ENCODE data around the gene ATXN7L1.
A peak's percentile ranks its signal among the peaks of the same experiment; 100 is the strongest.

ATXN7L1 gene

GRCh38 chr7:105693576-105693975, 182.8 kb downstream of the ATXN7L1 start:
- no peak for DNase-seq

GRCh38 chr7:105691680-105692564, 184.5 kb downstream of the ATXN7L1 start:
- DNase-seq = peak; percentile 48

GRCh38 chr7:105691082-105691679, 185.2 kb downstream of the ATXN7L1 start:
- DNase-seq = peak; percentile 57

DNA sequence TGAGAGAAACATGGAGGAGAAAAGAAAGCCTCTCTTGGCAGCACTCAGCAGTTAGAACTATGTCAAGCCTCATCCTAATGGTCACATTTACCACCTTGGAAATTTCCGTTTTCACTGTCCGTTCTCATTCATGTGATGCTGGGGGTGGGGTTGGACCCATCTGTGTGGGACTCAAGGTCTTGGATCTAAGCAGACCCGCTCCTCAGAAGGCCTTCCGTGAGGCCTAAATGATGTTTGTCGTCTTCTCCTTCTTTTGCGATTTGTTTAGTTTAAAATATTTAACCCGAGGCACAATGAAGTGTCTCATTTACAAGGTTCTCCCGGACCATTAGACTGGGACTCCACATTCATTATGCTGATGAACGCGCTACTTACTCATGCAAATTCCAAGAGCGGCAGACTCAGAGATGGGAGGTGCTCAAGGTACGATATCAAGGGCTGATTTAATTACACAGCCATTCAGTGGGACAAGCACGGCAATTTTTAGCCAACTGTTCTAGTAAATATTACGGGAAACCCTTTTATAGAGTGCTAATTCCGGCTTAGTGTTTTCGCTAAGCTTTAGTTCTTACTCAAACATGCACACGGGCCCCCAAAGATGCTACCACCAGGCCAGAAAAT, 186.0 kb downstream of the ATXN7L1 start:
- no peak for DNase-seq

GRCh38 chr7:105689067-105689819, 187.2 kb downstream of the ATXN7L1 start:
- no peak for DNase-seq

DNA sequence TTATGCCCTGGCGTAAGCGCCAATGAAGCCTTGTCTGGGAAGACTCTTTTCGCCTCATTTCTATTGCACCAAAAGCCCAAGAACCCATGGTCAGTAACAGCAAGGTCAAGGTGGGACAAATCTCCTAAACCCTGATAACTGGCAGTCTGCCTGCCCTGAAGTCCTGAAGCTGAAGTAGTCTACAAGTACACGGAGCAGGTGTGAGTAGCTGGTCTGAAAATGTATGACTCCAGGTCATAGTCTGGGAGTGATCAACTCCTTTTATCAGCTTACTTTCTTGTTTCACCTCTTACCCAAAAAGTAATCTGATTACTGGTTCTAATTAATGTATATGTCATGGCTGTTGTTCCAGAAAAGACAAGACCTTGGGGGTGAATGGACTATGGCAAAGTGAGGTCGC, 187.8 kb downstream of the ATXN7L1 start:
- DNase-seq = no peak

- no peak for DNase-seq
Measured at GRCh38 chr7:105685161-105685560, 191.2 kb downstream of the ATXN7L1 start.

- DNase-seq = no peak
Measured at GRCh38 chr7:105682341-105683060, 193.9 kb downstream of the ATXN7L1 start.

DNA sequence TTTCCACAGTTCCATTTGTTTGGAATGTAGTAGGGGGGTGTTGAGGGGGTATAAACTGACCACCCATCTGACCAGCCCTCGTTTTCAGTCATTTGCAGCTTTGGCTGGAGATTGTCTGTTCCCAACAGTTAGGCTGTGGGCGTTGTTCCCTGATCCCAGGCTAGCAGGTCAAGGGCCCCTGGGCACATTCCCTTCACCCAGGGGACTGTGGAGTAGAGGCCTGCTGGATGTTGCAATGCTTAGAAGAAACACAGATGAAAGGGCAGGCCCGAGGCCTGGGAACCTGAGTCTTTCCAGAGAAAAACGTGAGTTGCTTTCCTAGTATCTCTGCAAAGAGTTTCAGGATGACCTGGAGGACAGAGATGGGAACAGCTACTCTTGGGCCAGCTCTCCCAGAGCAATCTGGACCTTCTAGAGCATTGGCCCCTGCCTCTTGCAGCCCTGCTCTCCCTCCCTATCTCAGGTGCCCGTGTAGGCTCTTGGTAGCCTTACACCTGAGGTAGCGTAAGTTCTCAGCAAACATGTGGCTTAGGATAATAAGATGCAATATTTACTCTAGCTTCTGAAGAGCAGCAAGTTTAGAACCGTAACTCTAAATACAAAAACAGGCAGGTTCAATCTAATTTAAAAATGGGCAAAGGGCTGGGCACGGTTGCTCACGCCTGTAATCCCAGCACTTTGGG, 195.8 kb downstream of the ATXN7L1 start:
- no peak for DNase-seq

DNA sequence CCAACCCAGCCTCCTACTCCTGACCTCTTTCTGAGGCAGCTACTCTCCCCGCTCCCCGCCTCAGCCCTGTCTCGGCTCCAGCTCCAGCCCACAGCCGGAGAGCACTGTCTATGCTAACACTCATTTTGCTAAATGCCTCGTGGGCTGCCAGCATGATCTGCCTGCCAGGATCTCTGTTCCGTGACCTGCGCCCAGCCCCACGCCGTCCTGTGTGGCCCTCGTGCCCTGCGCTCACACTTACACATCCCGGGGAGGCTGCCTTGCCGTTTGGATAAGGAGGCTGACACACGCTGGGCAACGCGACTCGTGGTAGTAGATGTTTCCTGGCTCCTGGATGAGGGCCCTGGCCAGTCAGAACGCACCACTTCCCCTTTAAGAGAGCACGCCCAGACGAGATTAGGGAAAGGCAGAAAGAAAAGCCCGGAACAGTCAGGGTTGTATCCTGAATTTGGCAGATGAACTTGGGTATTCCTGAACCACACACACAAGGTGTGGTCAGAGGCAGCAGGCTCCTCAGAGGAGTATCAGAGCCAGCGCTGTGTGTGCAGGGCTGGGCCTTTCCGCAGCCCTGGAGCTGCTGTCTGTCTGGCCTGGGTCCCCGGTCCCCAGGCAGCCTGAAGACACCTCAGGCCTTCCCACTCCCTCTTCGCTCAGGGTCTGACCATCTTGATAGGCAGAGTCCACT, 197.4 kb downstream of the ATXN7L1 start:
- DNase-seq = peak; percentile 58

GRCh38 chr7:105677817-105678573, 198.4 kb downstream of the ATXN7L1 start:
- peak; percentile 65 for DNase-seq

- no peak for DNase-seq
Measured at GRCh38 chr7:105677410-105677730, 199.0 kb downstream of the ATXN7L1 start.

DNA sequence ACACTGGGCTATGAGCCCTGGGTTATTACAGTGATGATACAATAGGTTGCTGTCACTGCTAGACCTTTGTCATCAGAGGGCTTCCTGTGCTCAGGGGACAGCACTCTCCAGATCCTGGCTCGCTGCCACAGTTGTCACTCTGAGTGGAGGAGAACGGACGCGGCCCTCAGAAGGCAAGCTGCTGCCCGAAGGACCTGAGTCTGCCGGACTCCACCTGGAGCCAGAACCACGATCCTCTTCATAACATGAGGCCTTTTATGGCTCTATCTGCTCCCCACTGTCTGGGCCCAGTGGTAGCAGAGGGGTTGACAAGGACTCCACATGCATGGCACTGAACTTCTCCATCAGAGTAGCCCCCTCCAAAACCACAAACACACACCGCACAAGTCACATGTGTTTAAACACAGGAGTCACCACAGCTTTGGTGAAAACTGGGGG, 200.4 kb downstream of the ATXN7L1 start:
- peak; percentile 67 for DNase-seq

GRCh38 chr7:105674200-105674920, 202.0 kb downstream of the ATXN7L1 start:
- DNase-seq = peak; percentile 31

DNA sequence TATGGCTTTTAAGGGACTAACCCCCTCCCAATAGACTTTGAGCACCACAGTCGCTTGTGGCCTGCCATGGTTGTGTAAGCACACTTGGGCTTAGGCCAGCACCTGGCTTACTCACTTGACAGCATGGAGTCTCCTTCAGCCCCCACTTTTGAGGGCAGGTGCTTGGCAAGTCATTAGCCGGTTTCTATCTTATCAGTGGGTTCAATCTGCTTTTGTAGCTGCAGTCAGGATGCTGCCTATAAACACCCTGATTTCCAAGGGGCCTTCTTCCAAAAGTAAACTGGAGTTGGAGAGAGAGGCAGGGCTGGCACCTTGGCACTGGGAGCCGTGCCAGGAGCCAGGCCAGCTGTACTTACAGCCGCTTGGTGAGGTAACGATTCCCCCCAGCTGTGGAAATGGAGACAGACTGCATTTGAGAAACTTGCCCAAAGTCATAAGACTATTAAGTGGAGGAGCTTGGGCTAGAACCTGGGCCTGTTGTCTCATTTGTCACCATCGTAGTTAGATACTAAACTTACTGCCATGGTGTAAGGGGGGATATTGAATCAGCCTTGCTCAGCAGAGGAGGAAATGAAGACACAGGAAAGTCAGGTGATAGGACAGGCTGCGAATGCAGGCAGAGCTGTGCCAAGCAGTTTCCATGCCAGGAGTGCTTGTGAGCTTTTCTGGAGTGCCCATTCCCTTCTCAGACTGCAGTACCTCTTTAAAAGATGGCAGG, 202.9 kb downstream of the ATXN7L1 start:
- DNase-seq = no peak

DNA sequence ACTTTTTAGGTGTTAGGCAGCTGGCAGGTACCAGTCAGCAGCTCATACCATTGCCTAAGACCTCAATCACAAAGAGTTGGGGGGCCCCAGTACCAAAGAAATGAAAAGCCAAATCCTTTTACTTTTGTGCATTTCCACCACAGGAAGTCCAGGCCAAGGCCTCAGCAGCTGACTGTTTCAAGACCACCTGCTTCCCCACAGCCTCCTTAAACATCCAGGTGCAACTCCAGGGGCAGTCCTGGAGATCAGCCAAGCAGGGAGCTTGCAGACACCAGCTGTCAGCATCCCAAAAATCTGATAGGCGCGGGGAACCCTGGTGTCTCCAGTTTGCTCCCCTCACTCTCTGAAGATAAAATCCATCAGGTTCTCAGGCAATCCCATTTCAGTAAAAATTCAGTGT, 203.6 kb downstream of the ATXN7L1 start:
- DNase-seq = no peak

DNA sequence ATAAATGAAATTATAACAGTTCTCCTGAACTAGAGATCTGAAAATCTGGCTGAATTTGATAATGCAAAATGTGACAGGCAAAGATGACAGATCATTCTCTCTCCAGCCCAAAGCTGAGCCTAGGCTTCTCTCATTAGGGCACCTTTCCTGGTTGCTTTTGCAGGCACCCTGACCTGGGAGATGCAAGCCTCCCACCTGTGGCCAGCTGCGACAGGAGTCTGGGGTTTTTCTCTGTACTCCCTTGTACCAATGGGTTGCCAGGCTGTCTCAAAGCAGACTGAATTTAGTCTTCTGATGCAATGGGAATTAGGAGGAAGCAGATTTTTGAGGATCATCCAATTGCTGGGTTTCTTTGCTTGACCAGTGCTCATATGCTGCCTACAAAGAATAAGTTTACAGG, 210.1 kb downstream of the ATXN7L1 start:
- no peak for DNase-seq

DNA sequence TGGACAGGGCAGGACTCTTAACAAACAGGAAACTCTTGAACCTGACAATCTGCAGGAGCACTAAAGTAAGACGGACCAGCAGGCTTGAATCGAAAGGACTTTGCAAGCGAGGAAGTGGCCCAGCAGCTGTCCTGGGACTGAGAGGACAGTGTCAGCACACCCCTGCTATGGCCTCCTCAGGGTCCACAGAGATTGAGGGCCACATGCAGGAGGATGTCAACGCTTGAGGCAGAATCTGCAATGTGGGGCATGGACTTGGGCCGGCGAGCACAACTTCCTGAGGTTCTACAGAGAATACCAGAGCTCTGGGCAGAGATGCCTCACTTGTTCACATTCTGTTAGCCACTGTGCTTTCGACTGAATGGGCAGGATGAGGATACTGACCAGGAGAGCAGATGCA, 210.7 kb downstream of the ATXN7L1 start:
- DNase-seq = no peak

Data from stimulated activated CD4-positive, alpha-beta T cell treated with anti-CD3 and anti-CD28 coated beads, Interleukin-15, amount 100 ng/mL, for 24 hours (primary cell).